ENCODE results near the gene UBA6. TPM values are rescaled to one million over a fixed set of nuclear protein-coding genes. Genes with fewer than 3 reads are reported as not detected.
A peak's percentile ranks its signal among the peaks of the same experiment; 100 is the strongest.

Gene UBA6
- total RNA-seq, 1 donor from 2014 or later: 88.6 TPM

GRCh38 chr4:67725132-67725531 is 24.2 kb upstream of the UBA6 start:
- H3K27ac Mint-ChIP-seq: no peak overlapping the region
- DNase-seq (ENCODE audit: low spot score in 2 of 2, unreplicated experiment in 2 of 2): no peak
- no peak overlapping the region for H3K4me3 Mint-ChIP-seq
- peaks cover 2% of the 10 kb centered on the region for H3K4me1 Mint-ChIP-seq
- H3K36me3 Mint-ChIP-seq: peaks cover 30% of the 10 kb centered on the region
- no peak for TF ChIP-seq CTCF (IDR thresholded peaks at IDR 0.05; ENCODE audit: unreplicated experiment)
- peaks cover 19% of the 10 kb centered on the region for H3K9me3 Mint-ChIP-seq
- H3K27me3 Mint-ChIP-seq (ENCODE audit: low read depth): no peaks in the 10 kb centered on the region

GRCh38 chr4:67723949-67724348 is 23.0 kb upstream of the UBA6 start:
- Mint-ChIP-seq H3K27ac (no peak overlapping the region), H3K27me3 (ENCODE audit: low read depth) (no peaks in the 10 kb centered on the region), H3K36me3 (peaks cover 24% of the 10 kb centered on the region), H3K4me1 (peaks cover 2% of the 10 kb centered on the region), H3K9me3 (peaks cover 19% of the 10 kb centered on the region), H3K4me3 (no peak overlapping the region)
- TF ChIP-seq CTCF (IDR thresholded peaks at IDR 0.05; ENCODE audit: unreplicated experiment): no peak
- no peak for DNase-seq (ENCODE audit: low spot score in 2 of 2, unreplicated experiment in 2 of 2)

GRCh38 chr4:67723341-67723740 is 22.4 kb upstream of the UBA6 start:
- no peak for DNase-seq (ENCODE audit: low spot score in 2 of 2, unreplicated experiment in 2 of 2)
- no peak overlapping the region for H3K4me3 Mint-ChIP-seq
- TF ChIP-seq CTCF (IDR thresholded peaks at IDR 0.05; ENCODE audit: unreplicated experiment): no peak
- H3K27me3 Mint-ChIP-seq (ENCODE audit: low read depth): no peaks in the 10 kb centered on the region
- peaks cover 14% of the 10 kb centered on the region for H3K9me3 Mint-ChIP-seq
- H3K27ac Mint-ChIP-seq: no peak overlapping the region
- H3K4me1 Mint-ChIP-seq: peaks cover 2% of the 10 kb centered on the region
- H3K36me3 Mint-ChIP-seq: peaks cover 19% of the 10 kb centered on the region

- Mint-ChIP-seq H3K4me1 (peaks cover 2% of the 10 kb centered on the region), H3K27ac (peak overlapping the region; percentile 61), H3K4me3 (no peak overlapping the region), H3K27me3 (ENCODE audit: low read depth) (no peaks in the 10 kb centered on the region), H3K36me3 (peaks cover 21% of the 10 kb centered on the region), H3K9me3 (peaks cover 5% of the 10 kb centered on the region)
- no peak for TF ChIP-seq CTCF (IDR thresholded peaks at IDR 0.05; ENCODE audit: unreplicated experiment)
- no peak for DNase-seq (ENCODE audit: low spot score in 2 of 2, unreplicated experiment in 2 of 2)
Measured at GRCh38 chr4:67721770-67722597, 21.0 kb upstream of the UBA6 start.

- Mint-ChIP-seq H3K4me3 (no peak overlapping the region), H3K27me3 (ENCODE audit: low read depth) (no peaks in the 10 kb centered on the region), H3K4me1 (peaks cover 2% of the 10 kb centered on the region), H3K36me3 (peaks cover 23% of the 10 kb centered on the region), H3K27ac (peak overlapping the region; percentile 61), H3K9me3 (peaks cover 3% of the 10 kb centered on the region)
- no peak for DNase-seq (ENCODE audit: low spot score in 2 of 2, unreplicated experiment in 2 of 2)
- TF ChIP-seq CTCF (IDR thresholded peaks at IDR 0.05; ENCODE audit: unreplicated experiment): no peak
Measured at GRCh38 chr4:67721315-67721769, 20.4 kb upstream of the UBA6 start.
